GM12892 (cell line): ENCODE measurements around the gene LZTS2.

Experiments
- DNase-seq: peaks from one replicate; pipeline ENCODE4 v3.0.0; 2011; ENCODE audit not compliant: insufficient read length
- FAIRE-seq: peaks from 2 replicates; lab custom pipeline; 2011; peaks lifted over from hg19 to GRCh38; lab: Jason Lieb, UNC
- POLR2A ChIP-seq: IDR thresholded peaks from 2 replicates; pipeline ENCODE4 v1.6.1; 2011; ENCODE audit warnings: low read depth, low read length, control low read depth
- POLR2AphosphoS5 ChIP-seq: IDR thresholded peaks from 2 replicates; pipeline ENCODE4 v1.6.1; 2011; ENCODE audit warnings: low read depth, low read length, control low read depth
- TAF1 ChIP-seq: IDR thresholded peaks from 2 replicates; pipeline ENCODE4 v1.6.1; 2011; ENCODE audit warnings: low read depth, mild to moderate bottlenecking, control low read depth, low read length, borderline replicate concordance

The LZTS2 gene

GRCh38 chr10:101046332-101047238 lies 47.0 kb downstream of the LZTS2 start:
- TF ChIP-seq POLR2AphosphoS5, result no peak
- no peak for TF ChIP-seq TAF1
- TF ChIP-seq POLR2A, result no peak
- DNase-seq (no peak), FAIRE-seq (no peak)

DNA sequence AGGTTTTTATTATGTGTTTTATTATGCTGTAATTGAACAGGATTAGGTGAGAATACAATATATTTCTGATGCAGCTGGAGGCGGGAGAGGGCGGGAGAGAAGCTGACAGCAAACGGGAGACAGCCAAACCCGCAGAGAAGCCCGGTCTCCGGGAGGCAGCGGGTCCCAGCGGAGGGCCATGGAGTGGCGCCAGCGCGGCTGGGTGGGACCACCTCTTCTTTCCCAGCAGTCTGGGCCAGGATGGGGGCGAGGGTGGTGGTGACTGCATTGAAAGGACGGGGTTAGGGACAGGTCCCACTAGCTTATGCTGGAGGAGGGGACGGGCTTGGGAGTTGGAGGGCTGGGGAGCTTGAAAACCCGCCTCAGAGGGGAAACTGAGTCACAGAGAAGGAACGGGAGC lies 47.7 kb downstream of the LZTS2 start:
- no peak for DNase-seq
- no peak for FAIRE-seq
- TF ChIP-seq POLR2AphosphoS5, result no peak
- TF ChIP-seq TAF1, result no peak
- no peak for TF ChIP-seq POLR2A

GRCh38 chr10:101047961-101048892 lies 48.6 kb downstream of the LZTS2 start:
- TF ChIP-seq TAF1 (no peak), POLR2A (no peak), POLR2AphosphoS5 (no peak)
- DNase-seq (no peak), FAIRE-seq (no peak)

DNA sequence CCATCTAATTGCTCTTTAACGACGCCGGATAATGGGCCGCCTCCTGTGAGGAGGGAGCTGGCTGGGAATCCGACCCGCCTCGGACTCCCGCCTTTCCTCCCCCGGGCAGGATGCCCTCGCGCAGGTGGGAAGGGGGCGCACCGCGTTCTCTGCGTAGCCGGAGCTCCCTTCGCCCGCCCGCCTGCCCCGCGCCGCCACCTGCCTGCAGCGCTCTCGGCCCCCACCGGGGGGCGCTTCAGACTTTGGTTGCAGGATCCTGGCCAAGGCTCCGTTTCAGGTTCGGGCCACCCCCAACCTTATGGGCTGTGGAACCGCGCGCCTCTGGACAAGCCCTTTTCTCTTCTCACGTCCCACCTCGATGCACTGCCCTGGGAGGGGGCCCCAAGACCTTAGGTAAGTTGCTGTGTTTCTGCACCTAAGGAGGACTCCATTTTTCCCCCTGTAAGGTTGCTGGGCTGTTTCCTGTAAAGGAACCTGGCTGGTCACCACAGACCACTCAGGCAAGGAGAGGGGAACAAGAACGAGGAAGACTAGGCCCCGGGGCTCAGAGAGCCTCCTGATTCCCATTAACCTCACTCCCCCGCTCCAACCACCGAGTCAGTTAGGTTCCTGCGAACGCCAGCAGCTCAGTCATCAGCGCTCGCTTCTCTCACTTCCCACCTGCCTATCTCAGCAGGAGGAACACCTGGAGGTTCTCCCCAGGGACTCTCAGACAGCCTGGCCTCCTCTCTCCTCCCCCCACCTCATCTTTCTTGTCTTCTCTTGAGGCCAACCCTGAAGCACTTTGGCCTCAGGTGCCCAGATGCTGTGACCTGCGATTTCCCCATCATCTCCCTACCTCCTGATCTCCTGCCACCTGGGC lies 50.8 kb downstream of the LZTS2 start:
- TF ChIP-seq TAF1 (no peak), POLR2A (no peak), POLR2AphosphoS5 (no peak)
- peak; percentile 81 for DNase-seq
- peak; percentile 78 for FAIRE-seq

GRCh38 chr10:101052285-101052684 lies 52.7 kb downstream of the LZTS2 start:
- no peak for FAIRE-seq
- TF ChIP-seq POLR2AphosphoS5 (no peak), POLR2A (no peak), TAF1 (no peak)
- DNase-seq, result no peak

GRCh38 chr10:101053516-101053915 lies 53.9 kb downstream of the LZTS2 start:
- FAIRE-seq (no peak), DNase-seq (no peak)
- no peak for TF ChIP-seq POLR2AphosphoS5
- TF ChIP-seq POLR2A, result no peak
- TF ChIP-seq TAF1, result no peak

DNA sequence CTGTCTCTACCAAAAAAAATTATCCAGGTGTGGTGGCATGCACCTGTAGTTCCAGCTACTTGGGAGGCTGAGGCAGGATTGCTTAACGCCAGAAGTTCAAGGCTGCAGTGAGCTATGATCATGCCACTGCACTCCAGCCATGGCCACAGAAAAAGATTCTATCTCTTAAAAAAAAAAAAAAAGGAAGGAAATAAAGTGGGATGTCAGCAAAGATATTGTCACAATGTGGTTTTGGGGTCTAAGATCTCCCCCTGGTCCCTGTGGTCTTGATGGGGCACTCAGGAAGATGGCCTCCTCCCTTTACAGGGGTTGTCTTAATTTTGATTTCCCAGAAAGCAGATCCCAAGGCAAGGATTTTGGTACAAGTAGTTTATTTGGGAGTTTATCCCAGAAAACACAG lies 54.7 kb downstream of the LZTS2 start:
- DNase-seq (no peak), FAIRE-seq (no peak)
- TF ChIP-seq POLR2A (no peak), TAF1 (no peak), POLR2AphosphoS5 (no peak)

- DNase-seq (no peak), FAIRE-seq (no peak)
- no peak for TF ChIP-seq POLR2AphosphoS5
- TF ChIP-seq POLR2A, result no peak
- no peak for TF ChIP-seq TAF1
Measured at GRCh38 chr10:101054876-101055275, 55.3 kb downstream of the LZTS2 start.

DNA sequence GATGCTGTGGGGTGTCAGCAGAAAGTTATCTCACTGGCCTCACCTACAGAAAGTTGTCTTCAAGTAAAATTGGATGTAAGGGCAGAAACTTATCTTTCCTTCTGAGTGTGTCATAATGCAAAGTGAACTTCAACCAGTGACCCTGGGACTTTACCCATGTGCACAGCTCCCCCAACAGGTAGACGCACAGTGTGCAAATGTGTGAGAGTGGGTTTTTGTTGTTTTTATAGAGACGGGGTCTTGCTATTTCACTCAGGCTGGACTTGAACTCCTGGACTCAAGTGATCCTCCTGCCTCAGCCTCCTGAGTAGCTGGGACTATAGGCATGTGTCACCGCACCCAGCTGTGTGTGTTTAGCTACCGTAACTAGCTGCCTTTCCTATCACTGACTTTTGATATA lies 55.8 kb downstream of the LZTS2 start:
- DNase-seq (no peak), FAIRE-seq (no peak)
- no peak for TF ChIP-seq POLR2AphosphoS5
- TF ChIP-seq POLR2A, result no peak
- TF ChIP-seq TAF1, result no peak

- DNase-seq (no peak), FAIRE-seq (no peak)
- TF ChIP-seq POLR2A (no peak), TAF1 (no peak), POLR2AphosphoS5 (no peak)
Measured at GRCh38 chr10:101056365-101057151, 57.0 kb downstream of the LZTS2 start.
